Left lobe of liver (tissue), 2 donors: ENCODE results near the gene MED22. TPM values are rescaled to one million over a fixed set of nuclear protein-coding genes. Genes with fewer than 3 reads are reported as not detected.
"Not testable (repeated sequence)": the region's sequence is repeated elsewhere in the genome, so short reads cannot be mapped to it uniquely, and the experiment has no call there.

ENCODE experiments used
- ATAC-seq: fragments of 200-7000 bp; cut with Tn5 transposase; one replicate; pipeline ENCODE4 v1.9.1; 2020; ENCODE audit warnings: mild to moderate bottlenecking, moderate library complexity
- DNase-seq: peaks from one replicate; pipeline ENCODE4 v3.0.0-alpha.2; 2020; ENCODE audit warnings: low spot score
- total RNA-seq: library from RNA; stranded (reverse); gene quantifications from one replicate; pipeline ENCODE4 v1.2.1, GENCODE V29; 2021
- donor health status: DM: no; HTN: no; CAD: no; lungs with moderate emphysema.
- donor health status: DM: no; HTN: yes; CAD: no.

MED22 gene
- total RNA-seq, 1 donor from 2014 or later, result 10.3 TPM

DNA sequence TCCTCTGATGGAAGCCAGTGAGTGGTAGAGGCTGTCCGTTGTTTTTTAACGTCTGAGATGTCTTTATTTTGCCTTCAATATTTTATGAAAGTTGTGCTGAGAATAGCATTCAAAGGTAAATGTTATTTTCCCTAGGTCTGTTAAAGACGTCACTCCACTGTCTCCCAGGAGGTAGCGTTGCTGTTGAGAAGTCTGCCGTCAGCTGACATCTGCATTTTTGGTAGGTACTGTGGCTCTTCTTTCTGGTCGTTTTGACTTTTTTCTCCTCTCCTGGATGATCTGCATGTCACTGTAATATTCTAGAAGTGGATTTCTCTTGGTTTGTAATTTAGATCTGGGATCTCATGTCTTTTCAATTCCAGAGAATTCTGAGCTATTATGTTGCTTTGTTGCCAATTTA, 38.3 kb downstream of the MED22 start:
- ATAC-seq, result no peak

DNA sequence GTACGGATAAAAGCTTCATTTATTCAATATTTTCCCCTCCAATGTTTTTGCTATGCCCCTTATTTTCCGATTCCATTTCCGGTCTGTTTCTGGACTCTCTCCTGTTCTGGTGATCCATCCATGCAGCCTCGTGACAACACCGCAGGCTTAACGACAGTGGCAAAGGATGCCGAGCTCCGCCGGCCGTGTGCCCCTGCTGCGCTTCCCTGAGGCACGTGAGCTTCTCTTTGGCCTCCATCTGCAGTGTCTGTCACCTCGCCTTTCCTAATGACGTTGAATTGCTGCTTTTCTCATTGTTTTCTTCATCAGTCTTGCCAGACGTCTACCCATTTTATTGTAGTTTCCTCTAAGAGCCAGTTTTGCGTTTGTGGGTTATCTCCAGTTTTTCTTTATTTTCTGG, 40.6 kb downstream of the MED22 start:
- peak; percentile 22 for DNase-seq
- no peak for ATAC-seq

More for the DNA sequence above, 38.3 kb downstream of the MED22 start:
- no peak for DNase-seq

DNA sequence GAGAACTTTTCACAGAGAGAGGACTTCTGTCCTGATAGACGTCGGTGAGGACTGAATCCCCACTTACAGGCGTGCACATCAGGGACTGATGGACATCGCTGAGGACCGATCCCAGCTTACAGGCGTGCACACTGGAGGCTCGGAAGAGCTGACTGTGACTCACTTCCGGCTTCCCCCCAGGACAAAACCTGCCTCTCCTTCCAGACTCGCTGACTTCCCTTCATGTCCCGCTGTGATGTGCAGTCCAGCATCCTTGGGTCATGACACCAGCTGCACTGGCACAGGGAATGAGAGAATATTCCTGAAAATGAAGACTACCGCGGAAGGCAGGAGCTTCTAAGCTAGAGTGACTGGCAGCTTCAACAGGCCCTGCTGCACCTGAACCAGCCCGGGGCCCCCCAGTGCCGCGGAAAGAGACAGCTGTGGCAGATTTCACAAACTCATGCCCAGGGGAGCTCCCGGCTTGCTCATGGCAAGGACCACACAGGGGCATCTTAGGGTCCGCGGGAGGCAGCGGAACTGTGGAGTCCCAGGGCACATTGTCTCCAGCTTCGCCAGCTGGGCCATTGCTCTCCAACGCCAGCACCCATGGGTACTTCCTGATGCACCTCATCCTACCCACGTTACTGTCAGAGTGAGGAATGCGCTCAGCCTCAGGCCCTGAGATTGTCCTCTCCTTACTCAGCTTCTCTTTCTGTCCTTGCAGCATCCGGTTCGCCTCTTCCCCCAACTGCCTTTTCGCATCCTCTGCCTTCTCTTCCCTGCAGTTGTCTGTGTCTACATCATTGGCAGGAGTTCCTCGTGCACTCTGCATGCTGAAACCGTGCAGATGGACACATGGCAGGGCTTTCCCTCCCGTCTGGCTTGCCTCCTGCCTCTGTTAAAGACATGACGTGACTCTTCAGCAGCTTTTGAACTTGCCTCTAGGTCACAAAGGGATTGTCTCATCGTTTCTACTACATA, 41.4 kb downstream of the MED22 start:
- DNase-seq, result peak; percentile 31
- ATAC-seq, result no peak

DNA sequence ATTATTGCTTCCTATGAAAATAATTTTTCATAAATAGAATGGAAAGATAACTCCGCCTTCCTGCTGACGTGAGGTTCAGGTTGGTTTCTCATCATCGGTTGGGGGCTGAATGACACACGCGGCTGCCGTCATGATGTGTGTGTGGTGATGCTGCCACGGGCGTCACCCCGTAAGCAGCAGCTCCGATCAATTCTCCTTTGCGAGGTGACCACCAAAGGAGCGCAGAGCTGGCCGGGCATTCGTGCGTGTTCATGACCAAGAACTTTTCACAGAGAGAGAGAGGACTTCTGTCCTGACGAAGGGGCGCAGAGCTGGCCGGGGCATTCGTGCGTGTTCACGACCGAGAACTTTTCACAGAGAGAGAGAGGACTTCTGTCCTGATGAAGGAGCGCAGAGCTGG, 42.2 kb downstream of the MED22 start:
- no peak for ATAC-seq
- peak; percentile 26 for DNase-seq

DNA sequence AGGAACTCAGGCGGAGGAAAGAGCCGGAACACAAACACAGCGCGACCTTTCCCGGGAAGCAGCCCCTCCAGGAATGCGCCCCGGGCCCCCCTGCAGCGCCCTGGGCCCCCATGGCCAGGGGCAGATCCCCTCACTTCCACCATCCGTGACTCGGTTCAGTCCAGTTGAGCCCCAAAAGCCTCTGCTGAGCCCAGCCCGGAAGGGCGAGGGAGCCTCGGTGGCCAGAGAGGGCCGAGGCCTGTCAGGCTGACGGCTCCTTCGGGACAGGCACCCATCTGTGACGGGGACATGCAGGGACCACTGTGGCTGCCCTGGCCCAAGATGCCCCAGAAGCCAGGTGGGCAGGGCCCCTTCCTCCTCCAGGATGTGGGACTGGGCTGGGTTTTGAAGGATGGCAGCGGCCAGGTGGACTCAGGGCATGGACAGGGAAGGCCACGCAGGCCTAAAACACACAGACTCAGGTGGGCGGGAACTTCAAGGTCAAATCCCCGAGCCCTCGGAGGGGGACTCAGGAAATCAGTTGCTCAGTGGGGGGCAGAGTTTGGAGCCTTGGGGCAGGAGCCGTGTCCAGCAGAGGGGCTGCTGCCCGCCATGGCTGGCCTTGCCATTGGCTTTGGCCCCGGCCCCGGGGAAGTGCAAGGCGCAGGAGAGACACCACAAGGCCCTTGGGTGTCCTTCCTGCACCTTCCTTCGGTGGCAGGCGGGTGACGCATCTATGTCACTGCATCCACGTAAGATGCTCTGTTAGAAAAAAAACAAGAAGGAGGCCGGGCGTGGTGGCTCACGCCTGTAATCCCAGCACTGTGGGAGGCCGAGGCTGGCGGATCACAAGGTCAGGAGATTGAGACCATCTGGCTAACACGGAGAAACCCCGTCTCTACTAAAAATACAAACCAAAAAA, 43.2 kb downstream of the MED22 start:
- DNase-seq, result peak; percentile 38

DNA sequence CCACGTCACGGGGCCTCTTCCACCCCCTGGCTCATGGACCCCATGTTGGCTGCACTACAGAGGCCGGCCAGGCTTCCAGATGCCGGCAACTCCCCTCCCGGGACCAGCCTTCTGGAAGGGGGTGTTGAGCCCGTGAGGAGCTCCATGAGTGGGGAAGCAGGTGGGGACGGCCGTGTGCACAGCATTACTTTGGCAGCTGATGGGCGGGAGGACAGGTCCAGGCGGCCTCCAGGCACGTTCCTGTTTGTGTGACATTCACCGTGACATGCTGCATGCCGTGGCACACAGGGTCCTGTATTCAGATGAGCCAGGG, 43.8 kb downstream of the MED22 start:
- DNase-seq, result peak; percentile 27
- no peak for ATAC-seq

More for the DNA sequence above, 43.2 kb downstream of the MED22 start:
- ATAC-seq, result no peak

DNA sequence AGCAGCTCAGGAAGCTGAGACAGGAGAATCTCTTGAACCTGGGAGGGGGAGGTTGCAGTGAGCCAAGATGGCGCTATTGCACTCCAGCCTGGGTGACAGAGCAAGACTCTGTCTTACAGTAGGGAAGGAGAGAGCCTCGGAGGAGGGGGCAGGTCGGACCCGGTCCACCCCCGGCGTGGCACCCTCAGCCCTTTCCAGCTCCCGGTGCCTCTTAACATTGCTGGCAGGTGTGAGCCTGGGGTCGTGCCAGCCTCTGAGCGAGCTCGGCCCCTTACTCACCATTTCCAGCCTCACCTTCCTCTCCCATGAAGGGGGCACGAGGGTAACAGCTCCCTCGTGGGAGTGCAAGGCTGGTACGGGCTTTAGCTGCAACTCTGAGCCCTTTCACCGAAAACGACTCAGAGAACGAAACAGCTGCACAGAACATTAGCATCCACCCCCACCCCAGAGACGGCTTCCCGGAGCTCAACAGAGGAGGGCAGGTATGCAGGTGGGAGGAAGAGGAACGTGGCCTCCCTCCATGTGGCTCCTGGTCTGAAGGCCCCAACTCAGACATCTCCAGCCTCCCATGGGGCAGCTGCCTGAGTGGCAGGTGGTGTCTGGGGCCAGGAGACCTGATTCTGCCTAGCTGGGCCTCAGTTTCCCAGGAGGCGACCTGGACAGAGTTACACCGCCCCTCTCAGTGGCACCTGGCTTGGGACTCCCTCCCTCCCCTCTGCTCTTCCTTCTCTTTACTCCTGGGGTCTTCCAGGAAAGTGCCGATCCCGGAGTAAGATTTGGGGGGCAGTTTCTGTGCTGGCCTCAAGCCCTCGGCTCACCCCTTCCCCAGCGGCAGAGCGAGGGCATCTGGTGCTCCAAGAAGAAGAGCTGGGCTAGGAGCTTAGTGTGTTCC, 44.4 kb downstream of the MED22 start:
- peak; percentile 35 for DNase-seq
- no peak for ATAC-seq

DNA sequence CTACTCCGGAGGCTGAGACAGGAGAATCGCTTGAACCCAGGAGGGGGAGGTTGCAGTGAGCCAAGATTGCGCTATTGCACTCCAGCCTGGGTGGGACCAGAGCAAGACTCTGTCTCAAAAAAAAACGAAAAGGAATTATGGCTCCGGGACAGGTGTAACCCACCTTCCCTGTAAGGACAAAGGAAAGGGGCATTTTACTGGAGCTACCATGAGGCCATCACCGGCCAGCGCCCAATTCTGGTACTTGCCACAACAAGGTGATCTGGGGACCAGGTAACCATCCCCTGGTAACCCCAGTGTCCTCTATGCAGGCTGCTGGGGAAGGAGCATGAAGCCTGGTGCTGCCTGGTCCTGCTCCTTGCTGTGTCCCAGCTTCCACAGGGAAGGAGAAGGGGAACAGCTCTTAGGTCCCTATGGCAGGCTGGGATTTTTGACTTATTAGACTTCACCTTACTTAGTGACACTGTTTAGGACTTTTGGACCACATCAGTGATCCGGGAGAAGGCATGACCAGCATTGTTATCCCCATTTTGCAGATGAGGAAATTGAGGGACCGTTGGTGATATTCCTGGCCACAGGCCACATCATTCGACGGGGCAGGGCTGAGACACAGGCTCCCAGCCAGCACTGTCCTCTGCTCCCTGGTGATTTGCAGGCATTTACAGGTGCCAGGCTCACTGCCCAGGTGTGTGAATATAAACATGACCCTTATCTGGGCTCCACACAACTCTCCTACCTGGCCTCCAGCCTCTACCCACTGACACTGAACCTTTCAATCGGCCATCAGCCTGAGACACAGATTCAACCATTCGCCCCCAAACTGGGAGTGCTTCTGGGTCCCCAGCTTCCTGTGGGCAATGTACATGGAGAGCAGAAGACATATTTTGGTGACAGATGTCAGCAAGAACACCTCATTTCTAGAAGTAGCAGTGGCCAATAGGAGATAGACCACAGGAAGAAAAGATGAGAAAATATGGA, 46.4 kb downstream of the MED22 start:
- no peak for ATAC-seq
- peak; percentile 19 for DNase-seq

DNA sequence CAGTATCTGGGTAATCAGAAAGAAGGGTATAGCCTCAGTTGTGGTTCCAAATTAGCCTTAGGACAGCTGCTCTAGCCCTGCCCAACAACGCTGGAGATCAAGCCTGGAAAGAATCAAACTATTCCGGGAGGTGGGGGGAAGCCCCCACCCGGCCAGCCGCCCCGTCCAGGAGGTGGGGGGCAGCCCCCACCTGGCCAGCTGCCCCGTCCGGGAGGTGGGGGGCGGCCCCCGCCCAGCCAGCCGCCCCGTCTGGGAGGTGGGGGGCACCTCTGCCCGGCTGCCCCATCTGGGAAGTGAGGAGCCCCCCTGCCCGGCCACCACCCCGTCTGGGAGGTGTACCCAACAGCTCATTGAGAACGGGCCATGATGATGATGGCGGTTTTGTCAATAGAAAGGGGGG, 47.9 kb downstream of the MED22 start:
- DNase-seq, result peak; percentile 18
- not testable (repeated sequence) for ATAC-seq

DNA sequence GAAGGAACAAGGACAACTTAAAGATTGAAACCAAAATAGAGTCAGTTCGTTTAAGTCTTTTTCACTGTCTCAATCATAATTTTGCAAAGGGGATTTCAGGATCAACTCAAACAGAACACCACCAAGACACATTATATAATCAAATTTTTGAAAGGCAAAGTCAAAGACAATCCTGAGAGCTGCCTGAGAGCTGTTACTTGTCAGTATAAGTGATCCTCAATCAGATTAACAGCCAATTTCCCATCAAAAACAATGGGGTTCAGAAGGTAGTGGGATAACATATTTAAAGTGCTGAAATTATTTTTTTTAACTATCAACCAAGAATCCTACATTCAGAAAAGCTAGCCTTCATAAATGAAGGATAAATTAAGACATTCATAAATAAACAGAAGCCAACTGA, 53.7 kb downstream of the MED22 start:
- DNase-seq, result no peak
- ATAC-seq, result no peak

DNA sequence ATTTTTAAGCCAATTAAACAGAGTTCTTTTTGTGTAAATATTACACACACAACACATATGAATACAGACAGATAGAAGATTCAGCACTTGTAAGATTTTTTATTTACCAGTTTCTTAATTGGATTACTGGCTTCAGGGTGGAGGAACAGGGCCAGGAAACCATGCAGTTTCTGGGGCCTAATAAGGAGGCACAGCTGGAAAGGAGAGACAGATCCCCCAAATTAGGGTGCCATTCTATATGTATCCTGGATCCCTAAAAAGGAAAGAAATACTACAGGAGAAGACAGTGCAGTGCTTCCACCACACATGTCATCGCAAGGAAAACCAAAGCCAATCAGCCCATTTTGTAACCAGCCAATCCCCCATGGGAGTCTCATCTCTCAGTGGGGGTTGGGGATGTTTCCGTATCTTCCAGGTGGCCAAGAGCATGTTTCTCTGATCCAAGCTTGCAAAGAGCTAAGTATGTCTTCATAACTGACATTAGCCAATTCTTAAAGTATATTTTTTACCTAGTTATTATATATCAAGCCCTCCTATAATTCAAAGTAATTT, 57.1 kb downstream of the MED22 start:
- no peak for DNase-seq
- no peak for ATAC-seq

Other genes starting within 250 kb of the MED22 start
- 4.7 TPM for gene RALGDS, start 226.9 kb downstream of the MED22 start, total RNA-seq
- gene GBGT1, start 184.2 kb downstream of the MED22 start, total RNA-seq, result 1.2 TPM
- gene OBP2B, start 138.9 kb downstream of the MED22 start, total RNA-seq, result not detected
- 0.03 TPM for gene ABO, start 72.9 kb downstream of the MED22 start, total RNA-seq
- 9.7 TPM for gene SURF6, start 11.9 kb downstream of the MED22 start, total RNA-seq
- gene RPL7A, start 87 bp upstream of the MED22 start, total RNA-seq, result 609 TPM
- gene SURF1, start 8.4 kb upstream of the MED22 start, total RNA-seq, result 59.9 TPM
- gene SURF2, start 8.4 kb upstream of the MED22 start, total RNA-seq, result 9.0 TPM
- gene SURF4, start 27.9 kb upstream of the MED22 start, total RNA-seq, result 225 TPM
- 0.83 TPM for gene STKLD1, start 28.2 kb upstream of the MED22 start, total RNA-seq
- gene REXO4, start 69.9 kb upstream of the MED22 start, total RNA-seq, result 12.3 TPM
- 21.4 TPM for gene ADAMTS13, start 74.2 kb upstream of the MED22 start, total RNA-seq
- gene CACFD1, start 111.8 kb upstream of the MED22 start, total RNA-seq, result 30.0 TPM
- 1.3 TPM for gene SLC2A6, start 131.0 kb upstream of the MED22 start, total RNA-seq
- gene MYMK, start 176.8 kb upstream of the MED22 start, total RNA-seq, result not detected
- 18.0 TPM for gene ADAMTSL2, start 186.6 kb upstream of the MED22 start, total RNA-seq